ENCODE results near the gene OSBP.
A peak's percentile ranks its signal among the peaks of the same experiment; 100 is the strongest.

Gene OSBP

DNA sequence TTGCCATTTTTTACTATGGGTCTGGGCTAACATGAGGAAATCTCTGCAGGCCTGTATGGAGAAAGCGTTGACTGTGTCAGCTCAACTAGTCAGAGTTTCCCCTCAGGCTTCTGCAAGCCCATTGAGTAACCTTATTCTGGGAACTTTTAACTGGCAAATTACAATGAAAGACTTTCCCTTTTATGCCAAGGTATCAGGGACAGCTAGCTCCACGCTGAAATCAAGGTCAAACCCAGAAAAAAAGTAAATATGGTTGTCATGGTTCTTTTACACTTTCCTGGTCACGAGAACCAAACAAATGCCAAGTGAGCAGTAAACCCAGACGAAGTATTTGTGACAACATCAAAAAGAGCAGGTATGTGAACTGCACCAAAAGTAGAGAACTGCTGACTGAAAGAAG, 13.8 kb downstream of the OSBP start:
- DNase-seq, result no peak

DNA sequence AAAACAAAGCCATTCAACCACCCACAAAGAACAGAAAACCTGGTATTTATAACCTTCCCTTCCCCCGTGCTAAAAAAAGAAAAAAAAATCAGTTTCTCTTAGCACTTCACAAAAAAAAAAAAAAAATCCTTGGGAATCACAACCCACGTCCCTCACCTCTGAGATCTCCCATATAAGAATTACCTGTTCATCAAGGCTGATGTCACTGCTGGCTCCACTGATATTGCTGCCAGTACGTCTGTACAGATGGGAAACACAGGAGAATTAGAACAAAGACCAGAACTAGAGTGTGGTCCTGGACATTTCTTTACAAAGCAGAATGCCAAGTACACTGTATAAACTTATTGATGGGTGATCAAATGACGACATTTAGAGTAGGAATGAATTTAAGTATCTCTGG, 14.9 kb downstream of the OSBP start:
- no peak for DNase-seq

DNA sequence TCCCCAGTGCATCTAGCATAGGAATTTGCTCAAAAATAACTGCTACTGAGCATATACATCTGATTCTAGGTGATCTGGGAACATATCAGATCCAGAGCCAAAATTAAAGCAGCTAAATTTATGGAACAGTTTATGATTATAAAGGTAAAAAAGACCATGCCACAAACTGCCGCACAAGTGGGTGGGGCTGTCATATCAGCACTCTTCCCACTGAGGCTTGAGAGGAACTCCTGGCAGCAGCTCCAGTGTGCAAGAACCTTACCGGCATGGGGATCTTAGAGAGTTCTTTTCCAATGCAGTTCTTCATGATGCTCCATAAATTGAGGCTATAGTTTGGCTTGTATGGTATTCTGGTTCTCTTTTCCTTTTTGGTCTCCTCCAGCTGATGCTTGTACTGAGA, 15.3 kb downstream of the OSBP start:
- DNase-seq, result no peak

DNA sequence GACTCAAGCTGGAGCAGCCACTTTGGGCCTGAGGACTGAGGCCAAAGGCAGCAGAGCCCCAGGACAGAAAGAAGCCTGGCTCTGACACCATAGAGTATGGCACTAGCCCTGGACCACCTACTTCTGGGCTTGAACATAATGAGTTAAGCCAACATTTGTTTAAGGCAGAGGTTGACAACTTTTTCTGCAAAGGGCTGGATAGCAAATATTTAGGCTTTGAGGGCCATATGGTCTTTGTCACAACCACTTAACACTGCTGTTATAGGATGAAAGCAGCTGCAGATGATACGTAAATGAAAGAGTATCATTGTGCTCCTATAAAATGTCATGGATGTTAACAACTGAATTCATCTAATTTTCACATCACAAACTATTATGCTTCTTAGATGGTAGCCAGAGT, 16.6 kb downstream of the OSBP start:
- no peak for DNase-seq

DNA sequence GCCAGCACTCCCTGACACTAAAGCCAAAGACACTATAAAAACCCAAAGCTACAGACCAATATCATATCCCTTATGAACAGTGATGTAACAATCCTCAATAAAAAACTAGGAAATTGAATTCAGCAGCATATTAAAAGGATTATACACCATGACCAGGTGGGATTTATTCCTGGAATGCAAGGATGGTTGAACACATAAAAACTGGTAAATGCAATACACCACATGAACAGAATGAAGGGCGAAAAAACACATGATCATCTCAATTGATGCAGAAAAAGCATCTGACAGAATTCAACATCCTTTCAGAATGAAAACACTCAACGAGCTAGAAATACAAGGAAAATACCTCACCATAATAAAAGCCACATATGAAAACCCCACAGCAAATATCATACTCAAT, 31.3 kb downstream of the OSBP start:
- no peak for DNase-seq

DNA sequence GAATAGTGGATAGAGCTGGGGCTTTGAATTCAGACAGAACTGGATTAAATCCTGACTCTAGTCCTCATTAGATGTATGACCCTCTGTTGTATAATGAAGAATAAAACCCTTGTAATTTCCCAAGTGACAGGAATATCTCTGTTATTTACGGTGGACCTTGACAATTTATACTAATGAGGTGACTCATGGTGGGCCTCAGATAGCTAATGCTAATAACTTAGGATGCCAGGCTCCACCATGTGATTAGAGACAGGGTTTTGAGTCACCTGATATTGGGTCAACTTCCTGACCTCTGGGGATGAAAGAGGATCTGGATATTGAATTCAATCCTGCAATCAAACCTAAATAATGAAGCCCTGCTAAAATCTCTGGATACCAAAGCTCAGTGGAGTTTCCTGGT, 33.6 kb downstream of the OSBP start:
- DNase-seq, result no peak

DNA sequence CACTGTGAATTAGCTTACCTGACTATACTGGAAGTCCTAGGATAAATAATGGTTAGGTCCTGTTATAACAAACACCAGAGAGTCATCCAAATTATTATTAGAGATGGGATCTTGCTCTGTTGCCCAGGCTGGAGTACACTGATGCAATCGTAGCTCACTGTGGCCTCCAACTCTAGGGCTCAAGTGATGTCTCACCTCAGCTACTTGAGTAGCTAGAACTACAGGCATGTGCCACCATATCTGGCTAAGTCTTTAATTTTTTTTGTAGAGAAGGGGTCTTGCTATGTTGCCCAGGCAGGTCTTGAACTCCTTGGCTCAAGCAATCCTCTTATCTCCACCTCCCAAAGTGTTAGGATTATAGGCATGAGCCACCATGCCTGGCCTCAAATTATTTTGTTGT, 37.2 kb downstream of the OSBP start:
- DNase-seq, result no peak

DNA sequence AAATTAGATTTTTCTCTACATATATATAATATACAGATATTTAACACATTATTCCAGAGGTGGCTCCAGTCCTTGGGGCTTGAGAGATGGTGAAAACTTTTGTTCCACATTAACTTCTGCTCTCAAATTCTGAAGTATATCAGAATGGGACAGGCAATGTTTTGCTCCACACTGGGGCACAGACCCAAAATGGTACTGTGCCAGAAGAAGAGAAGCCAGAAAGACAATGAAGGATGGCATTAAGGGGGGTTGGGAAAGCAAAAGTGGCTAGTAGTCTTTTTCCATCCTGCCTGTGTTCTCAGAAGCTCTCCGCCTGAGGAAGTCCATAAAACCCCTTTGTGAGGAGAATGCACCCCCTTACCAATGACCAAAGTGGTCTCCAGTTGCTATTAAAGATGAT, 40.1 kb downstream of the OSBP start:
- no peak for DNase-seq

DNA sequence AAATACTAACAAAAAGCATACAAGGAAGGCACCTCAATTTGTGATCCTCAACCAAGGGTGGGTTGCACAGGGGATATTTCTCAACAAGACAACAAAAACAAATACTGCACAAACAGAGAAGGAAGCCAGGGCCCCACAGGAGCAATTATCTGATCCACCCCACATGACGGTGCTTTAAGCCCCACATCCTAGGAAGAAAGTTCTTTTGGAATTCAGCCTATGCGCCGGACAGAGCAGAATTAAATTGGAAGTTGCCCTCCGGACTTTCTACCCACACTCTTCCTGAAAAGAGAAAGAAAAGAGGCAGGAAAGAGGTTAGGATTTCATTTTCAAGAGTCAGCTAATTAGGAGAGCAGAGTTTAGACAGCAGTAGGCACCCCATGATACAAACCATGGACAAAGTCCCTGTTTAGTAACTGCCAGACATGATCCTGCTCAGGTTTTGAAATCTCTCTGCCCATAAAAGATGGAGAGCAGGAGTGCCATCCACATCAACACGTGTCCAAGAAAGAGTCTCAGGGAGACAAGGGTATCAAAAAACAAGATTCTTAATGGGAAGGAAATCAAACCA, 40.6 kb downstream of the OSBP start:
- no peak for DNase-seq

DNA sequence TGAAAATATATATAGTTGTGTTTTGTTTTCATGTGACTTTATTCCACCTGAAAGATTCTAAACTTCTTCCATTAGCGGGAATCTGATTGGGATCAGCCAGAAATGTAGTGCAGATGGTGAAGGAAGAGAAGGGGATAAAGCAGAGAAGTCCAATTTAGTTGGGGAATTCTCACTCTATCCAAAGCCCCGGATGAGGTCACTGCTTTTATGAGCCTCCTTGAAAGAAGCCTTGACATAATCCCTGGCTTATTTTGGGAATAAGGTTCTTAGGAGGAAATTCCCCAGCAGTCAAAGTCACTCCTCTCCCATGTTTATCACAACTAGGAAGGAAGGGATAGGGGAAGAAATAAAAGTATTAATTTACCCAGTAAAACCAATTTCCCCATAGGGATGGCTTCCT, 41.1 kb downstream of the OSBP start:
- no peak for DNase-seq

DNA sequence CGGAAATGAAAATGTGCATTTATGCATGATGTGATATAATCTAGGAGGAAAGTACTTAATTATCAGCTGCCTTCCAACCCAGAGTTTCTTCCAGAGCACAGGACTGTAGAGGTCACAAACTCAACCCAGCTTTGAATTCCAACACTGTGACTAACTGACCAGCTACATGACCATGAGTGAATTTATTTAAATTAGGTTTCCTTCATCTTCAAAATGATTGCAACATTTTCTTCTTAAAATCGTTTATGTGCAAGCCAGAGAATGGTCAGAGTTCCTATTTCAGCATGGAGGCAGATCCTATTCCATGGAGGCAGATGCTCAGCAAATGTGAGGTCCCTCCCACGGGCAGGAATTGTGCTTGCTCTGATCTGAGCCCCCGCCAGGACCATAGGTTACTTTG, 42.4 kb downstream of the OSBP start:
- DNase-seq, result no peak

DNA sequence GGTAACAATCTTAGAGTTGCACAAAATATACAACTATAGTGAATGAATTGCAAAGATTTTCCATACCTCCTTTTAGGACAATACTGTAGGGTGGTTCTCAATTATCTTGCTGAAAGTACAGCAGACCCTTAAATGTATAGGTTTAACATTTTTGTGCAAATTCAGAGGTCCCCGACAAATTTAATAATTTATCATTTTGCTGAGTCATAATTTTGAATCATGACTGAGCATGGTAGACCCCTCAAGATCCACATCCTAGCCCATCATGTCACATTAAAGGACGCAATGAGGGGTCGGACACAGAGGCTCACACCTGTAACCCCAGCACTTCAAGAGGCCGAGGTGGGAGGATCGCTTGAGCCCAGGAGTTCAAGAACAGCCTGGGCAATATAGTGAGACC, 43.5 kb downstream of the OSBP start:
- no peak for DNase-seq

DNA sequence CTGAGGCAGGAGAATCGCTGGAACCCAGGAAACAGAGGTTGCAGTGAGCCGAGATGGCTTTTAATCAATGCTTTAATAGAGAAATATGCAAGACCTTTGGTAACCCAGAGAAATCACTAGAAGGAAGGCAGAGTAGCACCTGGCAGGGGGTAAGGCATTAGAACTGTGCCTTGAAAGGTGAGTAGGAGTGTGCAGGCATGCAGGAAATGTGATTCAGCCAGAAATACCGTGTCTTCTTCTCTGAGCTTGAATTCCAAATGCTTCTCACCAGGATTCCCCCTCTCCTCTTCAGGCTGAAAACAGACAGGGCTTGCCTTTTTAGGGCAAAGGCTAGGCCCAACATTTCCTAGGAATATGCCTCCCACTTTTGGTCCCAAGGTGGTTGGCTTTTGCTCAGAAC, 53.3 kb downstream of the OSBP start:
- no peak for DNase-seq

DNA sequence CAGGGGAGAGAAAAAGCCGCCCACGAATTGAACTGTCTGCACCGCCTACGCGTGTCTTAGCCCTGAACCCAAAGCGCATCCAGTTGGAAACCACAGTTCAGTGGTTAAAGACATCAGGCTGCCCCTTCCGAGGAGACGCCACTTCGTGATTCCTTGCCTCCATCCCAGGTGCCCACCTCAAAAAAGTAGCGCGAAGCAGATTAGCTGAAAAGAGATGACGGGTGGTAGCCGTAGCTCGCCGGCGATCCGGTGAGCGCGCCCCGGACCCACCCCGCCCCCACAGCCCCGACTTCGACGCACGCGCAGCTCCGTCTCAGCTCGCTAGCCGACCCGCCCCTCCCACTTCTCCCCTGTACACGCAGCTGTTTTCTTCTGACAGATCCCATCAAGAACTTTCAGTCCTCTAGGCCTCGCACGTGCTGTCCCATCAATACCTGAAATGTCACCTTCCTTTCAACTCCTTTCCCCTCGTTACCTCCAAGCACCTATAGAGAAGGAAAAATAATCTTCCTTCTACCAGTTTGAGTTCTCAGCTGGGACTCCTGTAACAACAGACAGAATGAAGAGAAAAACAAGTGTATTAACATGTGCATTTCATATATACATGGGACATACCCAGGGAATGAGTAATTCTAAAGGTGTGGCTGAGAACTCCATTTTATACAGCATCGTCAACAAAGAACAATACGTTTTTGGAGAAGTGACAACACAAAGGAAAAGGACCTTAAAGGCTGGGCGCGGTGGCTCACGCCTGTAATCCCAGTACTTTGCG, 54.7 kb downstream of the OSBP start:
- no peak for DNase-seq

DNA sequence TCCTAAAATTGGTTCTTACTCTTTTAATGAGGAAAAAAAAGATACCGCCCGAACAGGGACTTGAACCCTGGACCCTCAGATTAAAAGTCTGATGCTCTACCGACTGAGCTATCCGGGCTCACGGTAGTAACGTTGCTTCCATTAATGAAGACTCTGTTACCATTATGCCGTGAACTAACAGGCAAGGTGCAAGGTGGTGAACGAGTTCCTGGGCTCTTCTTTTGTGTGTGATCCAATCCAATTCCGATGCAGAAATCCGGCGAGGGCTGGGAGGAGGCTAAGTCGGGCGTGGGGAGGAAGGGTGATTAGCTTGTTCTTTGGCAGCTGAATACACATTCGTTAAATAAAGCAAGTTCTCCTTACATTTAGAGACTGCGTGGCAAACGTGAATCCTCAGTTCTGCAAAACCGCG, 55.3 kb downstream of the OSBP start:
- DNase-seq, result peak; percentile 37

DNA sequence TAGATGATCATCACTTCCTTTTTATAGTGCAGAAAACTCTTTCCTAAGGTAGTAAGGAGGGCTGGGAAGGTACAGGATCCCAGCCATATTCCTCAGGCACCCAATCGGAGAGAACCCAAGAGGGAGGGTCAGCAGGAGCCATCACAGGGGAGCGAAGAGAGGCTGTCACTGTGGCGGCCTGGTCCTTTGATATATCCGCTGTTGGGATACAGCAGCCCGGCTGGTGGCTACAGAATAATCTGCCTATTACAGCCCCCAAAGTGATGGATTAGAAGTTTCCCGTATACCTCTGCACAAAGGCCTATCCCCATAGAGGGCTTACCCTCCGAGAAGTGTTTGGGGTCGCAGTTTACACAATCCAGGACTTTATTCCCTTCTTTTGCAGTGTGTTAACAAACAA, 55.7 kb downstream of the OSBP start:
- DNase-seq, result no peak

DNA sequence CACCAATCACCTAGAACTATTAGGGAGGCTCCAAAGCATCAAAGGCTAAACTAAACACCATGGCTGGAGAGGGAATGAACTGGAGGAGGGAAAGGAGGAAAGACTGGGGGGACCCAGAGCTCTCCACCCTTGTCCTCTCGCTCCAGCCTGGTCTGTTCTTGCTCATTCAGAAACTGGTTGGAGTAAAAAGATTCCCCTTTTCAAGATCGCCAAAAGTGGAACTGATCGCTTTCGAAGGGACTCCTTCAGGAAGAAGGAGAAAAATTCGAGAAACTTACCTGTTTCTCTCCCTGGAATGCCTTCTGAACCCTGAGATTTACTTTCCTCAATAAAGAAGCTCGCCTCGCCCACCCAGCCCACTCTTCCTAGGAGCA, 57.3 kb downstream of the OSBP start:
- no peak for DNase-seq

DNA sequence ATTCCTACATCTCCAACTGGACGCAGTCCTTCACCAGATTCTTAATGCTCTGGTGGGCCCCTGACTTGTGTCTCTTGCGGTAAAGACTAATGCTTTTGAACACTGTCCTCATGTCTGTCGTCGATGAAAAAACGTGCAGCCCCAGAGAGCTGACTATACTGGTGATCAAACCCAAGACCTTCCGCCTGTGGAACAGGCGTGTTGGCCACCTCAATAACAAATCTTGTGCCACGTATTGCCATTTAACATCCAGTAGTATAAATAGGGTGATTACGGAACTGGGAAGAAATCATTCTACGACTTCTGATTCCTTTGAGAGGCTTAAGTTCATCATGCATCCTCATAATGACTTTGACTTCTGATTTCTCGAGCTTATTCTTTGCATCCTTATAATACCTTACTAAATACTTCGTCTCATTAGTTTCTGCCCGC, 58.6 kb downstream of the OSBP start:
- no peak for DNase-seq

DNA sequence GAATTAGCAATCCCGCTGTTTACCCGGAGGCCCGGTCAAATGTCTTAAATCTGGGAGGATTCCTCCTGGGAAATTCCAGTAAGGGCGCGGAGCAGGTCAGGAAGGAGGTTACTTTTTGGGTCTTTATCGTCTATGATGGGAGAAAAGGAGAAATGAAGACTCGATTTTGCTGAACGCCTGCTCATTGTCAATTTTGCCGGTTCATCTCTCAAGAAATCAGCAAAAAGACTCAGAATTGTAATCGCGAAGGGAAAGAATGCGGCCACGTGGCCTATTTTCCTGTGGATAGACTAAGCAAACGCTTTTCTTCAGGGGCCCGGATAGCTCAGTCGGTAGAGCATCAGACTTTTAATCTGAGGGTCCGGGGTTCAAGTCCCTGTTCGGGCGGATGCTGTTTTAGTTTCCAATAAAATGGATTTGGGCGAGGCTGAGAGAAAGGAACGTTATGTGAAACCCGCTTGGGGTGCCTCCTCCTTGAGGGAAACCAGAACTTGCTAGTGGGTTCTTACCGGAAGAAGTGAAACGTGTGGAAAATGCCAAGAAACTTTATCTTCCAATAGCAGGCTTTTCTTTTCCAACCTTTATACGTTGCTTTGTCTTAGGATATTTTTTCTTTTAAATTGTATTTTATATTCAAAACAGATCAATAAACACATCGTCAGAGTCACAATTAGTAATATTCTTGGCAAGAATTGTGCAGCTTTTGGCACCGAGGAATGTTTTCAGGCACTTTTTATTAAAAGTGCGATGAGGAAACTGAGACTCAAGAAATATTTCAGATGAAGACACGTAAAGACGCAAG, 59.3 kb downstream of the OSBP start:
- DNase-seq, result no peak

DNA sequence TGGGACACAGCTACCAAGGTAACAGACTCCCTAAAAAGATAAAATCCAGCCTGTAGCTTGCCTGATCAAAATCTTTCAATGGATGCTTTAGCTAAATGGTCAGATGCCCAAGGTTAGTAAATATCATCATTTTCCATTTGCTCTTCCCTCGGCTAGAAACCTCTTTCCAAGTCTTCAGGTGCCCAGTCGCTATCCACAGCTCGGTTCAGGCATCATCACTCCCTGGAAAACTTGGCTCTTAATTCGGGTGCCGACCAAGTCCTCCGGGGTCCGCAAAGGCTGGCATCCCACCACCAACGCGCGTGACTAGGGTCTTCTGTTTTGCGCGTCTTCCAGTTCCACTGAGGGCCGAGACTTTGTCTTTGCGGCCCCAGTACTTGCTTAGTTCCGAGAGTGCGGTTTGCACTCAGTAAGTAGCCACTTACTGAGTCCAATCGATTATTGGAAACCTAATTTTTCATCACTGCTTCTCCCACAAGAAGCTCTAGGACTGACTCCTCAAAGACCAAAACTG, 59.9 kb downstream of the OSBP start:
- DNase-seq, result no peak

DNA sequence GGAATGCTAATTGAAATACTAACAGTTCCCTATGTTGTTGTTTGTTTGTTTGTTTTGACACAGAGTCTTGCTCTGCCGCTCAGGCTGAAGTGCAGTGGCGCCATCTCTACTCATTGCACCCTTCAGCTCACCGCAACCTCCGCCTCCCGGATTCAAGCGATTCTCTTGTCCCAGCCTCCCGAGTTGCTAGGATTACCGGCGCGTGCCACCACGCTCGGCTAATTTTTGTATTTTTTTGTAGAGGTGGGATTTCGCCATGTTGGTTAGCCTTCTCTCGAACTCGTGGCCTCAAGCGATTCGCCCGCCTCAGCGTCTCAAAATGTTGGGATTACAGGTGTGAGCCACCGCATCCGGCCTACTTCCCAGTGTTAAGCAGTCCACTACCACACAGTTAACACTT, 62.3 kb downstream of the OSBP start:
- no peak for DNase-seq

DNA sequence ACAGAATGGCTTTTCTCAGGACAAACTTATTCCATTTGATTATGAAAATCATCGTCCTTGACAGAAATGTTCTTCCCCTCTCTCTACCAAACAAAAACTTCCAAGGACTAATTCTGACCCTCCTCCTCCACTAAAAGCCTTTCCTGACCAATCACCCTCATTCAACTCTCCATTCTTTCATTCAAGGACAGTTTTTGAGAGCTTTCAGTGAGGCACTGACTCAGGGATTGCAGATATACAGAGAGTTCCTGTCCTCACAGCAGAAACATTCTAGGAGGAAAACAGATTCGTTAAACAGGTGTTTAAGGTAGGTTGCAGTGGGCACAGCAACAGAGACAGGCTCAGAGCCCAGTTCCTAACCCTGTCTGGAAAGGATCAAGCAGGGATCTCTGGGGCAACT, 62.7 kb downstream of the OSBP start:
- no peak for DNase-seq

DNA sequence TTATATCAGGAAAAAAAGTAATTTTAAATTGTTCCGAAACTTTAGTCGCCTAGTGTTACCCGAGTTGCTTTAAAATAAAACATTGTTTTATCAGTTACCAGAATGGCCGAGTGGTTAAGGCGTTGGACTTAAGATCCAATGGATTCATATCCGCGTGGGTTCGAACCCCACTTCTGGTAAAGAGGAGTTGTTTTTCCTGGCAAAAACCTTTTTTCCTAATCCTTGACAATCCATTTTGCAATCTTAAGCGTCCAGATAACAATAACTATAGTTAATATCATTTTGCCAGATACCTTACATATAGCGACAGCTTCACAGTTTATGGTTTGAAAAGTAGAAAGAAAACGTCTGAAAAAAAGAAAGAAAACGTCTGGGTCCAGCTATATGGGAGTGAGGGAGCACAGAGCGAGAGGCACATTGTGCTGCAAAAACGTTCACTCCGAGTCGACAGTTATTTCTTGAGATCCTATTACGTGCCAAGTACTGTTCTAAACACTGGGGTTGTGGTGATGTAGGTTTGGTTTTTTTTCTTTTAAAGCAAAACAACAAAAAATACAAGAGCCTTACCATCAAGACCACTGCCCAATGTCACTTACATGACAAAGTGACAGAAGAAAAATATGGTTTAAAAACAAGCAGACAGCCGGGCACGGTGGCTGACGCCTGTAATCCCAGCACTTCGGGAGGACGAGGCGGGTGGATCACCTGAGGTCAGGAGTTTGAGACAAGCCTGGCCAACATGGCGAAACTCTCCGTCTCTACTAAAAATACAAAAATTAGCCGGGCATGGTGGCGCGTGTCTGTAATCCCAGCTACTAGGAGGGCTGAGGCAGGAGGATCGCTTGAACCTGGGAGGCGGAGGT, 63.7 kb downstream of the OSBP start:
- DNase-seq, result no peak
